HepG2 (cell line): ENCODE data around the gene SDR42E2. TPM values are rescaled to one million over a fixed set of nuclear protein-coding genes. Genes with fewer than 3 reads are reported as not detected.
A peak's percentile ranks its signal among the peaks of the same experiment; 100 is the strongest.

Experiments
- DMTF1 ChIP-seq: sonication (generic); formaldehyde crosslinking; IDR thresholded peaks from 2 replicates; pipeline ENCODE4 v1.4.0; 2020; ENCODE audit warnings: mild to moderate bottlenecking, missing genetic modification reagents
- GLMP ChIP-seq: sonication (generic); formaldehyde crosslinking; IDR thresholded peaks from 2 replicates; pipeline ENCODE4 v1.9.0; 2021; ENCODE audit warnings: missing genetic modification reagents, mild to moderate bottlenecking, borderline replicate concordance
- HINFP ChIP-seq: sonication (generic); formaldehyde crosslinking; IDR thresholded peaks from 2 replicates; pipeline ENCODE4 v1.4.0; 2020; ENCODE audit warnings: low read depth, mild to moderate bottlenecking, missing genetic modification reagents
- IRF9 ChIP-seq: sonication (generic); formaldehyde crosslinking; IDR thresholded peaks from 2 replicates; pipeline ENCODE4 v1.8.0; 2022; ENCODE audit warnings: missing genetic modification reagents, mild to moderate bottlenecking, borderline replicate concordance
- ISX ChIP-seq: sonication (generic); formaldehyde crosslinking; conservative IDR thresholded peaks from 2 replicates; pipeline ENCODE4 v1.5.0; 2020; ENCODE audit warnings: missing genetic modification reagents
- KDM5A ChIP-seq: fragments of 200-600 bp; sonication (generic); IDR thresholded peaks from 2 replicates; pipeline ENCODE4 v1.7.0; 2018; ENCODE audit warnings: antibody characterized with exemption, mild to moderate bottlenecking, low read length, borderline replicate concordance
- KMT2A ChIP-seq: sonication (generic); formaldehyde crosslinking; IDR thresholded peaks from 2 replicates; pipeline ENCODE4 v1.4.0; 2020; ENCODE audit warnings: missing genetic modification reagents
- RCOR2 ChIP-seq: IDR thresholded peaks from 2 replicates; pipeline ENCODE4 v1.6.1; 2016; ENCODE audit warnings: missing biosample characterization, missing genetic modification reagents
- RNF2 ChIP-seq: fragments of 450-650 bp; conservative IDR thresholded peaks from 2 replicates; pipeline ENCODE4 v1.6.1; 2016; ENCODE audit warnings: low read depth
- SRSF1 ChIP-seq: fragments of 200-400 bp; formaldehyde crosslinking; optimal IDR thresholded peaks from 2 replicates; pipeline ENCODE3; 2017; ENCODE audit warnings: mild to moderate bottlenecking, low read depth, low read length, moderate library complexity
- TARDBP ChIP-seq: sonication (generic); formaldehyde crosslinking; IDR thresholded peaks from 2 replicates; pipeline ENCODE4 v1.8.0; 2022; ENCODE audit warnings: mild to moderate bottlenecking, missing genetic modification reagents
- TCF7 ChIP-seq: sonication (generic); IDR thresholded peaks from 2 replicates; pipeline ENCODE4 v1.6.1; 2016; ENCODE audit warnings: antibody characterized with exemption, low read depth
- ZBTB33 ChIP-seq: sonication (generic); formaldehyde crosslinking; IDR thresholded peaks from 2 replicates; pipeline ENCODE4 v1.4.0; 2020; ENCODE audit warnings: missing genetic modification reagents
- ZBTB43 ChIP-seq: sonication (generic); formaldehyde crosslinking; conservative IDR thresholded peaks from 2 replicates; pipeline ENCODE4 v1.4.0; 2020; ENCODE audit warnings: missing genetic modification reagents
- ZIK1 ChIP-seq: sonication (generic); formaldehyde crosslinking; IDR thresholded peaks from 2 replicates; pipeline ENCODE4 v1.5.0; 2020; ENCODE audit warnings: mild to moderate bottlenecking, low read depth, missing genetic modification reagents, borderline replicate concordance
- ZNF230 ChIP-seq: sonication (generic); formaldehyde crosslinking; IDR thresholded peaks from 2 replicates; pipeline ENCODE4 v1.4.0; 2020; ENCODE audit warnings: mild to moderate bottlenecking, missing genetic modification reagents
- ZNF33A ChIP-seq: sonication (generic); formaldehyde crosslinking; IDR thresholded peaks from 2 replicates; pipeline ENCODE4 v1.5.1; 2020; ENCODE audit warnings: missing genetic modification reagents, mild to moderate bottlenecking, moderate library complexity, borderline replicate concordance
- ZNF572 ChIP-seq: sonication (generic); formaldehyde crosslinking; IDR thresholded peaks from 2 replicates; pipeline ENCODE4 v1.5.1; 2020; ENCODE audit warnings: mild to moderate bottlenecking, missing genetic modification reagents
- polyA plus RNA-seq, 8 experiments: library from polyadenylated mRNA; depleted of rRNA in 3 of 8; stranded (reverse) in 7 of 8; unstranded in 1 of 8; fragments of >200 nt; fragmentation: Illumina TruSeq in 4 of 8; extraction: Trizol in 4 of 8; gene quantifications; 2 replicates each; pipeline versions ENCODE4 v1.2.1 to v1.2.3, GENCODE V29; 2011 to 2016; ENCODE audit warnings: low read depth in 4 of 8, missing spikeins in 1 of 8, mixed read lengths in 1 of 8; ENCODE audit not compliant: insufficient read depth in 1 of 8
- total RNA-seq, 5 experiments: library from RNA; depleted of rRNA; stranded (reverse); fragments of >200 nt; fragmentation: Illumina TruSeq; extraction: Trizol; gene quantifications; 2 replicates each; pipeline ENCODE4 v1.2.3, GENCODE V29; 2016; ENCODE audit warnings: low read depth in 1 of 5

The SDR42E2 gene
- total and polyA plus RNA-seq, 2 of the 13 experiments (the other 11 are each of a cell fraction or from before 2014, with no cell fraction given), result 0.05 to 0.11 TPM

- TF ChIP-seq ZBTB33 (no peak), IRF9 (CRISPR knock-in tag) (no peak), ZNF33A (CRISPR knock-in tag) (no peak), ZNF230 (CRISPR knock-in tag) (no peak), RCOR2 (no peak; the same call in 1 of the 2 replicates), DMTF1 (CRISPR knock-in tag) (no peak), KDM5A (peak; percentile 68), ISX (CRISPR knock-in tag) (no peak), RNF2 (no peak), TCF7 (no peak), HINFP (no peak), SRSF1 (peak; percentile 7), KMT2A (CRISPR knock-in tag) (no peak), GLMP (CRISPR knock-in tag) (no peak), ZBTB43 (no peak), ZNF572 (CRISPR knock-in tag) (no peak), ZIK1 (CRISPR knock-in tag) (no peak; the same call in none of the 2 replicates), TARDBP (CRISPR knock-in tag) (no peak; the same call in 1 of the 2 replicates)
Measured at GRCh38 chr16:22191532-22192260, 29.4 kb downstream of the SDR42E2 start (continued).
